Right cardiac atrium (tissue), 5 donors: Measurements from ENCODE around the gene MRPS33. TPM values are rescaled to one million over a fixed set of nuclear protein-coding genes. Genes with fewer than 3 reads are reported as not detected.
A peak's percentile ranks its signal among the peaks of the same experiment; 100 is the strongest.

ENCODE experiments used
- ATAC-seq, 2 donors: fragments of 200-7000 bp; cut with Tn5 transposase; one replicate each; pipeline versions ENCODE4 v1.8.0 to v1.9.1; 2020; ENCODE audit warnings: moderate library complexity in 2 of 2, mild to moderate bottlenecking in 1 of 2
- DNase-seq, 3 donors: peaks; one replicate each; pipeline ENCODE4 v3.0.0-alpha.2; 2020
- H3K27ac ChIP-seq: one replicate; pipeline ENCODE4 v1.5.1; 2013; ENCODE audit warnings: mild to moderate bottlenecking, low read length, control low read depth, moderate library complexity
- H3K27me3 ChIP-seq: one replicate; pipeline ENCODE4 v1.6.1; 2013; ENCODE audit not compliant: control insufficient read depth, insufficient read depth
- H3K4me1 ChIP-seq: one replicate; pipeline ENCODE4 v1.6.1; 2013; ENCODE audit warnings: low read length; ENCODE audit not compliant: control insufficient read depth, insufficient read depth
- H3K4me3 ChIP-seq: one replicate; pipeline ENCODE4 v1.5.1; 2013; ENCODE audit warnings: low read length, control low read depth
- H3K9me3 ChIP-seq: one replicate; pipeline ENCODE4 v1.6.1; 2013; ENCODE audit warnings: low read length; ENCODE audit not compliant: control insufficient read depth
- WGBS: extraction: QIAGEN DNeasy Blood & Tissue Kit; methylation state at CpG from one replicate; pipeline ENCODE4 v1.1.7; 2013; 5-methylcytosine and 5-hydroxymethylcytosine counted together
- intact Hi-C, 4 donors: fragments of 100-400 bp; cut with DNase I; formaldehyde crosslinking; loops; one replicate each; pipeline versions ENCODE4 v1.11.0 to v1.14.0; 2022 to 2023
- long read RNA-seq, 4 donors: library from polyadenylated mRNA; unstranded; transcript quantifications; one replicate each; pipeline ENCODE4 v2.0.0, GENCODE V29; 2020 to 2021
- polyA plus RNA-seq: library from polyadenylated mRNA; stranded (reverse); fragments of 200-250 nt; gene quantifications from one replicate; pipeline ENCODE4 v1.2.3, GENCODE V29; 2013
- total RNA-seq, 4 donors: library from RNA; stranded (reverse); fragmentation: NEBNext Ultra II Directional; extraction: Animal tissue kit (Norgen Biotek cat#: 25700); gene quantifications; one replicate each; pipeline ENCODE4 v1.2.1, GENCODE V29; 2021
- donor health status: healthy with polysubstance abuse.
- donor health status: DM: no; HTN: yes; CAD: no.
- donor health status: DM: no; HTN: no; CAD: no.
- donor health status: DM: no; HTN: yes; CAD: no; lungs with severe emphysema.
- donor health status: DM: yes; HTN: yes; CAD: no.

The MRPS33 gene
- total RNA-seq: 100 to 1,000 TPM in 1 of 4 donors, 10 to 100 TPM in 3; 78.9 to 102 (median 89.9) TPM
- polyA plus RNA-seq: 169 TPM
- long read RNA-seq, donor 1, full-length matches to known transcripts: 43 of 53 reads
- long read RNA-seq, donor 1, partial matches to known transcripts: 3 of 53 reads
- long read RNA-seq, donor 1, other reads (novel, unspliced or antisense): 7 of 53 reads
- long read RNA-seq, donor 2, full-length matches to known transcripts: 43 of 50 reads
- long read RNA-seq, donor 2, partial matches to known transcripts: 0 of 50 reads
- long read RNA-seq, donor 2, other reads (novel, unspliced or antisense): 7 of 50 reads
- long read RNA-seq, donor 3, full-length matches to known transcripts: 21 of 24 reads
- long read RNA-seq, donor 3, partial matches to known transcripts: 0 of 24 reads
- long read RNA-seq, donor 3, other reads (novel, unspliced or antisense): 3 of 24 reads
- long read RNA-seq, donor 4, full-length matches to known transcripts: 22 of 24 reads
- long read RNA-seq, donor 4, partial matches to known transcripts: 1 of 24 reads
- long read RNA-seq, donor 4, other reads (novel, unspliced or antisense): 1 of 24 reads

DNA sequence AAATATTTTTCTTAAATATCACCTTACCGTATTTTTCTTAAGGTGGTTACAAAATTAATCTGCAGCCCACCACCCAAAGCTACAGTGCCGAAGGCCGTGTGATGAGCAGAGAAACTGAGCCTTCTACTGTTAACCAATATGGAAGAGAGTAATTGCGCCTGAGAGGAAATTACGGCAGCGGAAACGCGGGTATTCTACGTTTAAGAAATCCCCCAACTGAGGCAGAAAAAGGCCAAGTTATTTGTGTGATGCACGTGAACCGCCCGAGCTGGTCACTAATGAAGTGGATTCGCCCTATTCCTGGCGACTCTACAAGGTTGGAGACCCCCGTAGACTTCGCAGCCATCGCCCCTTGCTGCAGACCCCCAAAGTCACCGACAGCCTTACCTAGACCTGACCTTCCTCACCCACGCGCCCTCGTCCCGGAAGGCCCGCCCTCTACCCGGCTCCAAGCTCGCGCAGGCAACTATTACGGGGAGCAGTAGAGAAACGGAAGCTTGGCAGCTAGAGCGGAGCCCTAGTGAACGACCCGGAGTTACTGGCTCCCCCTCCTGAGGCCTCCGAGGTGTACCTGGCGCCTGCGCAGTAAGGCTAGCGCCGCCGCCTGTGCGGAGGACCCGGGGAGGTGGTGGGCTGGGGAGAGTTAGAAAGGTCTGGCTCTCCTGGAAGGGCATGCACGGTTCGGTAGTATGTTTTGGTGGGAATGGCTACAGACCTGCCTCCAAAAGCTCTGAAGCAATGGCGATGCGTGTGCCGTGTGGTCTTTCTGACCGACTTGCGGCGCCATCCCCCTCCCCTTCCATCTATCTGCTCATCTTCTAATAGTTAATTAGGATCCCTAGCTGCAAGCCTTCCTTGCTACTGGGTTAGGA is at the start of gene MRPS33:
MRPS33 (minus strand) TSS at position 429 of the 872 bp plus-strand sequence. CDS start 4,319 bp downstream, outside the sequence.
- Histone ChIP-seq H3K9me3 (no peaks in the 10 kb centered on the region), H3K27ac (peak within 1 kb of the TSS; percentile 93), H3K27me3 (no peaks in the 10 kb centered on the region), H3K4me1 (peaks cover 3% of the 10 kb centered on the region), H3K4me3 (peak within 1 kb of the TSS; percentile 63)
- ATAC-seq (peak; percentile 100), DNase-seq (peak; percentile 97 to 98 (median 97))
- intact Hi-C loops: loop anchor here (5.0 to 10.0 kb wide), 2 partner anchors 200 to 202 kb away; no protein-coding TSS in a partner anchor
- WGBS: under 1% methylated on average over 47 of the region's 47 CpGs

DNA sequence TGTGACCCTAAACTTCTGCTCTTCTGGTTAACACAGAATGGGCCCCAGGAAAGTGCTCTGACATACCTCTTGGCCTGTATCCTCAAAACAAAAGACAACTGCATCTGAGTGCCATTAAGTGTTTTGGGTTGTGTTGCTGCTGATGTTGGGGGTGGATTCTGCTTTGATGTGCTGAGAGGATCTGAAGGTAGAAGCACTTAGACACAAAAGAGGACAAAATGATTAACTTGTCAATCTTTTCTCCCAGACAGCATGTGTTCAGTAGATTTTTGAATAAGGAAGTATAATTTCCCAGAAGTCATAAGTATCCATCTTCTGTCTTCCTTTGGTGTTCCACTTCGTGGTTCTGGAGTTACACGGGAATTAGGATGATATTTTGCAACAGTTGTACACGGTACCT is 43.0 kb upstream of the MRPS33 start:
- no peaks in the 10 kb centered on the region for H3K27me3 ChIP-seq
- WGBS: 82% methylated on average over 3 of the region's 3 CpGs
- H3K4me1 ChIP-seq: no peaks in the 10 kb centered on the region
- H3K9me3 ChIP-seq: no peaks in the 10 kb centered on the region
- intact Hi-C loops: no loop called here
- DNase-seq (no peak), ATAC-seq (no peak)
- H3K4me3 ChIP-seq: no peak overlapping the region
- no peak overlapping the region for H3K27ac ChIP-seq

DNA sequence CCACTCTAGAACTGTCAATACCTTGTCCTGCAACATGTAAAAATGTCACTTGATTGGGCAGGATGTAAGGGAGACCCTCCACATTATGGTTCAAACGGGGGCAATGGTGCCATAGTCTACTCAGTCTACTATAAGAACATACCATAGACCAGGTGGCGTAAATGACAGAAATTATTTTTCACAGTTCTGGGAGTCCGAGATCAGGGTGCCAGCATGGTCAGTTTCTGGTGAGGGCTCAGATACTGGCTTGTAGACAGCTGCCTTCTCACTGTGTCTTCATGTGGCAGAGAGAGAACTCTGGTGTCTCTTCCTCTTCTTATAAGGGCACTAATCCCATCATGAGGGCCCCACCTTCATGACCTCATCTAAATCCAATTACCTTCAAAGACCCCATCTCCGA is 40.4 kb upstream of the MRPS33 start:
- intact Hi-C loops: no loop called here
- Histone ChIP-seq H3K27ac (no peak overlapping the region), H3K27me3 (no peaks in the 10 kb centered on the region), H3K4me3 (no peak overlapping the region), H3K9me3 (no peaks in the 10 kb centered on the region), H3K4me1 (no peaks in the 10 kb centered on the region)
- ATAC-seq (no peak), DNase-seq (no peak)
- WGBS: 85% methylated on average over 4 of the region's 4 CpGs

DNA sequence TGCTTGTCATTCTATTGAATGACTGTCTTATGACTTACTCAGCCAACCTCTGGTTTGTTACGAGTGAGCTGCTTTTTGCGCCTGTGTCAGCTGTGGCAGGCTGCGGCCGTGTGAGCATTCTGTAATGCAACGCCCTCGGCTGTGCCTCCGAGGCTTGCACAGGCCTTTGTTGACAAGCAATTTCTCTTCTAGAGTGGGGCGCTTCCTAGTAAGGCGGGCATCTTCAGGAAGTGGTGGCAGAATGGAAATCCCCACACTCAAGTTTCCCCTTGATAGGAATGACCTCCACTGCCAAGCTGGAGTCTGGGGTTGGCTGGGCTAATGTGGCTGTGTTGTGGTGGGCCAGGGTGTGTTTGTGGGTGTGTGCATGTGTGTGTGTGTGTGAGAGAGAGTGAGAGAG is 38.9 kb upstream of the MRPS33 start:
- H3K27ac ChIP-seq: no peak overlapping the region
- H3K4me3 ChIP-seq: no peak overlapping the region
- H3K9me3 ChIP-seq: no peaks in the 10 kb centered on the region
- WGBS: 61% methylated on average over 9 of the region's 9 CpGs
- H3K4me1 ChIP-seq: no peaks in the 10 kb centered on the region
- H3K27me3 ChIP-seq: no peaks in the 10 kb centered on the region
- no peak for DNase-seq
- intact Hi-C loops: no loop called here
- no peak for ATAC-seq

DNA sequence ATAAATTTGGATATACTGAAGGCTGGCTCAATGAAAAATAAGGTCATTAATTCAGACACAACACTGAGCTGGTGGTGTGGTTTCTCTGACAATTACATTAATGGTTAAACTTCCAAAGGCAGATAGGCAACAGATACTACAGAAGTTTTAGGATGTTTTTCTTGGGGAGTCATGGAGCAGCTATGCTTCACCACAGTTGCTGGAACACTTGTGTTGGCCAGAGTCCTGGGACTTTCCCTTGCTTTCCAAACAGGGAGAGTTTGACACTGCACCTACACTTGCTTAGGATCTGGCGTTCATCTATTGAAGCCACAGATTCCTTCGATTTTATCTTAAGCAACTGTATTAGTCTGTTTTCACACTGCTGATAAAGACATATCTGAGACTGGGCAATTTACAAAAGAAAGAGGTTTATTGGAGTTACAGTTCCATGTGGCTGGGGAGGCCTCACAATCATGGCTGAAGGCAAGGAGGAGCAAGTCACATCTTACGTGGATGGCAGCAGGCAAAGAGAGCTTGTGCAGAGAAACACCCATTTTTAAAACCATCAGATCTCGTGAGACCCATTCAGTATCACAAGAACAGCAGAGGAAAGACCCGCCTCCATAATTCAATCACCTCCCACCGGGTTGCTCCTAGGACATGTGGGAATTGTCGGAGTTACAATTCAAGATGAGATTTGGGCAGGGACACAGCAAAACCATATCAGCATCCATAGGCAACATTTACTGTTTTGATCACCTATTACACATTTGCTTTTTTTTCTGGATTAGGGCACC is 31.3 kb upstream of the MRPS33 start:
- Histone ChIP-seq H3K9me3 (no peaks in the 10 kb centered on the region), H3K27ac (no peak overlapping the region), H3K4me3 (no peak overlapping the region), H3K4me1 (peaks cover 1% of the 10 kb centered on the region), H3K27me3 (no peaks in the 10 kb centered on the region)
- WGBS: 74% methylated on average over 7 of the region's 7 CpGs
- intact Hi-C loops: no loop called here
- ATAC-seq (no peak), DNase-seq (no peak)

DNA sequence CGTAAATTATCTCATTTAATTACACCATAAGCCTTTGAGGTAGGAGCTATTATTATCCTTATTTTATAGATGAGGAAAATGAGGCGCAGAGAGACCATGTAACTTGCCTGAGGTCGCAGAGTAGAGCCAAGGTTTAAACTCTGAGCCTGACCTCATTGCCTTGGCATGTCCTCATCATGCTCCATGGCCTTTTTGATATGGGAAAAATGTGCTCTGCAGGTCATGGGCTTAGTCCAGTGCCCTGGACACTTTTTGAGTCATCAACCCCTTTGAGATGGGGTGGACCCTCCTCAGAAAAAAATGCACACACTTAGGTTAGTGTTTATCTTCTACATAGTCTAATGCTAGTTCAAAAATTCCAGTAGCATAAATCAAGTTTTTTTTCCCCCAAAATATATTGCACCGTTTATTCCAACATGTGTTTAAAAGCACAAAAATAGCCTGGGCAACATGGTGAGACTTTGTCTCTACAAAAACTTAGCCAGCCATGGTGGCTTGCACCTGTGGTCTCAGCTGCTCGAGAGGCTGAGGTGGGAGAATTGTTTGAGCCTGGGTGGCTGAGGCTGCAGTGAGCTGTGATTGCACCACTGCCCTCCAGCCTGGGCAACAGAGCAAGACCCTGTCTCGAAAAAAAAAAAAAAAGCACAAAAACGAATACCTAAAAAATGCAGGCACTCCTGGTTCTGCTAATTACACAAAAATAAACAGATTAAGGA is 30.5 kb upstream of the MRPS33 start:
- 48% methylated on average over 7 of the region's 7 CpGs for WGBS
- ATAC-seq: no peak

DNA sequence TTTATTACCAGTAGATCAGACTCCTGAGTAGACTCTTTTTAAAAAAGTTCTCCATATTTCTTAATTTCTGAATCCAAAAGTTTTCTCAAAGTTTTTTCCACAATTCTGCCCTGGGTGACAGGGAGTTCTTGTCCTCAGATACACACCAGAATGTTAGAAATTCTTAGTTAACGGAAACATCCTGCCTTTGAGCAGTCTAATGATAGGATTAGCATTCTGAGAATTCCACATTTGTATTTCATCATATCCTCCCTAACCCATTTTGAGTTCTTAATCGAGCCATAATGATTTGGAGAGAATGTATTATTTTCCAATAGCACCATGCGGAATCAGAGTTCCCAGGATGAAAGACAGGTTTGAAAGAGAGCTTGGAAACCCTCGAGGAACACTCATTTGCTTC is 28.9 kb upstream of the MRPS33 start:
- ATAC-seq (no peak), DNase-seq (no peak)
- H3K9me3 ChIP-seq: no peaks in the 10 kb centered on the region
- H3K27ac ChIP-seq: no peak overlapping the region
- WGBS: 56% methylated on average over 4 of the region's 4 CpGs
- H3K4me3 ChIP-seq: no peak overlapping the region
- peaks cover 1% of the 10 kb centered on the region for H3K4me1 ChIP-seq
- H3K27me3 ChIP-seq: no peaks in the 10 kb centered on the region
- intact Hi-C loops: no loop called here

More for the DNA sequence above, 30.5 kb upstream of the MRPS33 start:
- H3K27ac ChIP-seq: no peak overlapping the region
- H3K4me1 ChIP-seq: peaks cover 1% of the 10 kb centered on the region
- H3K9me3 ChIP-seq: no peaks in the 10 kb centered on the region
- H3K4me3 ChIP-seq: no peak overlapping the region
- H3K27me3 ChIP-seq: no peaks in the 10 kb centered on the region
- intact Hi-C loops: no loop called here
- no peak for DNase-seq

DNA sequence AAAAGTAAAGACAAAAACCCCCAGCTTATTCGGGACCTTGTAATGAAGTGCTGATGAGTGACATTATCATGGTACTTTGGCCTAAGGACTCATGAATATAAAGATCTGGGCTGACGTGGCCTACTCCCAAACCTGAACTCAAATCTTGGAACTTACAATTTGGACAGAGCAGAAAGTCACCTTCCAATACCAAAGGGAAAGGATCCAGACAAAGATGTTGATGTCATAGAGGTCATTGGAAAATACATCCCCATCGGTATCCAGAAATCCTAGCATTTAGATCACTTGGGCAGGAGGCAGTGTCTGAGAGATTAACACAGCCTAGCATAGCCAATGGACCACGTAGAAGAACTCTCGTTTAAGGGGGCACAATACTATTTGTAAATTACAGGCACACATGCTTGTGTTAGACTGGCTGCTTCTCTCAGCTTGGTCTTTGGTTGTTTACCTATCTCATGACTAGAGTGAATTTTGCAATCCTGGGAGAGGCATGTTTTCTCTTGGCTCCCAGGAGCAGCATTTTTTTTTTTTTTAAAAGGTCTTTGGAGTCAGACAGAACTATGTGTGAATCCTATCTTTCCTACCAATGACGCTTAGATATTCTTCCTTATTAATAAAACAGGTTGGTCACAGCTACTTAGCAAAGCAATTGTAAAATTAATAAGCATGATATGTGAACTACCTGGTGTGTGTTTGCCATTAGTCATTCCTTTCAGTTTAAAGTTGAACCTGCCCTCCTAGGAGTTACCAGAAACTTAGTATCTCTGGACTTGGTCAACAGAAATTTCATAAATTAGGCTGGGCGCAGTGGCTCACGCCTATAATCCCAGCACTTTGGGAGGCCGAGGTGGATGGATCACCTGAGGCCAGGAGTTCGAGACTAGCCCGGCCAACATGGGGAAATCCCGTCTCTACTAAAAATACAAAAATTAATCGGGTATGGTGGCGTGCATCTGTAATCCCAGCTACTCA is 27.8 kb upstream of the MRPS33 start:
- H3K4me1 ChIP-seq: peaks cover 1% of the 10 kb centered on the region
- no peak overlapping the region for H3K27ac ChIP-seq
- H3K4me3 ChIP-seq: no peak overlapping the region
- no peaks in the 10 kb centered on the region for H3K27me3 ChIP-seq
- no peak for ATAC-seq
- intact Hi-C loops: no loop called here
- no peak for DNase-seq
- no peaks in the 10 kb centered on the region for H3K9me3 ChIP-seq
- 84% methylated on average over 14 of the region's 14 CpGs for WGBS

DNA sequence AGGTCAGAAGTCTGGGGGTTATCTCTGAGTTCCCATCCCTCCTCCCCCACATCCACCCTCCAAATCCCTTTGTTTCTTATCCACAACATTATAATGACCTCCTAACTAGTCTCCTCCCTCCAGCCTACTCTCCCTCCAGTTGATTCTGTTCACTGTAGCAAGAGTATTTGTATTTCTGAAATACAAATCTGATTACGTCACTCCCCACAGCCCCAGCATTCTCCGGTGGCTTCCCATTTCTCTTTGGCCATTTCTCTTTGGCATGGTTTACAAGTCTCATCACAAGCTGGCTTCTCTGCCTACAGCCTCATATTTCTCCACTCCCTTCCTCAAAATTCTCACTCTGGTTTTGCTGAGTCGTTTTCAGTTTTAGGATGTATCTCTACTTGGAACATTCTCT is 24.6 kb upstream of the MRPS33 start:
- intact Hi-C loops: no loop called here

More for the DNA sequence above, 24.6 kb upstream of the MRPS33 start:
- ATAC-seq (no peak), DNase-seq (no peak)
- Histone ChIP-seq H3K9me3 (no peaks in the 10 kb centered on the region), H3K27ac (no peak overlapping the region), H3K27me3 (no peaks in the 10 kb centered on the region), H3K4me3 (no peak overlapping the region), H3K4me1 (no peaks in the 10 kb centered on the region)
- WGBS: 44% methylated on average over 3 of the region's 3 CpGs
